OCI-LY3 (cell line): ENCODE measurements around the gene ZIC5.

Experiments used
- EZH2phosphoT487 ChIP-seq: fragments of 200-600 bp; shearing (Covaris generic); IDR thresholded peaks from 2 replicates; pipeline ENCODE4 v1.6.1; 2018; ENCODE audit warnings: antibody characterized with exemption, mixed run types, low read depth
- TF ChIP-seq, protein P1 (sequence below): fragments of 200-600, 300-600 bp; sonication (generic); IDR thresholded peaks from 2 replicates; pipeline ENCODE4 v1.5.1; 2014; ENCODE audit warnings: antibody characterized with exemption, low read length, low read depth

DNA sequence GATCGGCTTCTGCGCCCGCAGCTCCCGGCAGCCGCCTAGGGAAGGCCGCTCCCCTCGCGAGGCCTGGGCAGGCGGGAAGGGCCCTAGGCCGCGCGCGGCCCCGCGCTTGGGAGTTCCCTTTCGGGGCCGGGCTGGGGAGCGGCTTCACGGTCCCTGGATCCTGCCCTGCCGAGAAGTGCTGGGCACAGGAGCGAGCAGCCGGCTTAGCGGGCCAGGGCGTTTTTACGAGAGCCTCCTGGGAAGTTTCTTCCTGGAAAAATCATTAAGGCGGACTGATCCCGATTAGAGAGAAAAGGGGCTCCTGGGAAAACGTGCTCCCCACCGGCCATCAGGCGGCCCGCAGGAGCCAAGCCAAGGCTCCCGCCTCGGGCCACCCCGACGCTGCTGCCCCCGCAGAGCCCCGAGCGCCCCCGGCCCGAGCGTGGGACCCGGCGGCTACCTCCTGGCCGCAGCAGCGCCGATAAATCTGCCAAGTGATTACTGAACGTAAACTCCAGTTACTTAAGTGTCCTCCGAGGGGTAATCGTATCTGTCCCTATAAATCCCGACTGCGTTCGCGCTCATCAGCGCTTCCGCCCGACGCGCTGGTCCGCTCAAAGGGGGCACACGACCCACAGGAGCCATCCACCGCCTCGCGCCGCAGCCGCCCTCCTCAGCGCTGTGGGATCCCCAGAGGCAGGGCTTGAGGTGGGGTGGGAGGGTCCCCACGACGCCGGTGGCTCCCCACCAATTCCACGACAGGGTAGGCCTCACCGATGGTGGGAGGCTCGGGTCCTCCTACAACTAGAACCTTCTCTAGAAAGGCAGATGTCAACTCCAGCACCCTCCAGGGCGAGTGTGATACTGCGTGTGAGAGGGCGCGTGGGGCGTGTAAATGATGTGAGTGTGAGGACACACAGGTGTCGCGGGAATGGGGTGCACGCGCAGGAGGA lies 2.8 kb downstream of the ZIC5 start:
- TF ChIP-seq, protein P1, sequence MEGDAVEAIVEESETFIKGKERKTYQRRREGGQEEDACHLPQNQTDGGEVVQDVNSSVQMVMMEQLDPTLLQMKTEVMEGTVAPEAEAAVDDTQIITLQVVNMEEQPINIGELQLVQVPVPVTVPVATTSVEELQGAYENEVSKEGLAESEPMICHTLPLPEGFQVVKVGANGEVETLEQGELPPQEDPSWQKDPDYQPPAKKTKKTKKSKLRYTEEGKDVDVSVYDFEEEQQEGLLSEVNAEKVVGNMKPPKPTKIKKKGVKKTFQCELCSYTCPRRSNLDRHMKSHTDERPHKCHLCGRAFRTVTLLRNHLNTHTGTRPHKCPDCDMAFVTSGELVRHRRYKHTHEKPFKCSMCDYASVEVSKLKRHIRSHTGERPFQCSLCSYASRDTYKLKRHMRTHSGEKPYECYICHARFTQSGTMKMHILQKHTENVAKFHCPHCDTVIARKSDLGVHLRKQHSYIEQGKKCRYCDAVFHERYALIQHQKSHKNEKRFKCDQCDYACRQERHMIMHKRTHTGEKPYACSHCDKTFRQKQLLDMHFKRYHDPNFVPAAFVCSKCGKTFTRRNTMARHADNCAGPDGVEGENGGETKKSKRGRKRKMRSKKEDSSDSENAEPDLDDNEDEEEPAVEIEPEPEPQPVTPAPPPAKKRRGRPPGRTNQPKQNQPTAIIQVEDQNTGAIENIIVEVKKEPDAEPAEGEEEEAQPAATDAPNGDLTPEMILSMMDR: no peak
- no peak for TF ChIP-seq EZH2phosphoT487
